Liver (tissue), 9 donors: ENCODE measurements around the gene CNN1. TPM values are rescaled to one million over a fixed set of nuclear protein-coding genes. Genes with fewer than 3 reads are reported as not detected.

Experiments
- DNase-seq: peaks from one replicate; pipeline ENCODE4 v3.0.0-alpha.2; 2017; ENCODE audit warnings: low spot score
- H3K27ac ChIP-seq, 2 donors: one replicate each; pipeline ENCODE4 v1.7.0; 2013; ENCODE audit warnings: inconsistent platforms in 2 of 2, low read length in 2 of 2, control low read depth in 1 of 2, low read depth in 1 of 2, mild to moderate bottlenecking in 1 of 2
- H3K27me3 ChIP-seq, 4 donors: one replicate each; pipeline versions ENCODE4 v1.6.1 to v1.7.0; 2013; ENCODE audit warnings: low read length in 3 of 4, inconsistent platforms in 1 of 4, mild to moderate bottlenecking in 1 of 4, moderate library complexity in 1 of 4; ENCODE audit not compliant: control insufficient read depth in 4 of 4, insufficient read depth in 4 of 4
- H3K36me3 ChIP-seq, 4 donors: one replicate each; pipeline versions ENCODE4 v1.6.1 to v1.7.0; 2013; ENCODE audit warnings: low read length in 3 of 4, mild to moderate bottlenecking in 3 of 4, low read depth in 1 of 4, moderate library complexity in 1 of 4; ENCODE audit not compliant: control insufficient read depth in 4 of 4, insufficient read depth in 3 of 4
- H3K4me1 ChIP-seq, 4 donors: one replicate each; pipeline versions ENCODE4 v1.6.1 to v1.7.0; 2013; ENCODE audit warnings: low read length in 3 of 4, mild to moderate bottlenecking in 3 of 4, moderate library complexity in 1 of 4; ENCODE audit not compliant: control insufficient read depth in 4 of 4, insufficient read depth in 4 of 4
- H3K4me3 ChIP-seq, 3 donors: one replicate each; pipeline versions ENCODE4 v1.6.1 to v1.7.0; 2013; ENCODE audit warnings: low read length in 3 of 3, control low read depth in 1 of 3, low read depth in 1 of 3, mild to moderate bottlenecking in 1 of 3
- H3K9ac ChIP-seq, 2 donors: one replicate each; pipeline ENCODE4 v1.7.0; 2013; ENCODE audit warnings: low read length in 2 of 2, mild to moderate bottlenecking in 2 of 2, moderate library complexity in 2 of 2, control low read depth in 1 of 2, low read depth in 1 of 2
- H3K9me3 ChIP-seq, 4 donors: one replicate each; pipeline versions ENCODE4 v1.6.1 to v1.7.0; 2013; ENCODE audit warnings: low read length in 3 of 4; ENCODE audit not compliant: control insufficient read depth in 4 of 4
- EGR1 ChIP-seq, 2 donors: IDR thresholded peaks; 2 replicates each; pipeline ENCODE4 v1.6.1; 2016 to 2018; ENCODE audit warnings: antibody characterized with exemption in 2 of 2, low read depth in 2 of 2
- FOXA2 ChIP-seq: IDR thresholded peaks from 2 replicates; pipeline ENCODE4 v1.6.1; 2016; ENCODE audit warnings: antibody characterized with exemption
- GABPA ChIP-seq, 2 donors: IDR thresholded peaks in 1 of 2; conservative IDR thresholded peaks in 1 of 2; 2 replicates each; pipeline ENCODE4 v1.6.1; 2016; ENCODE audit warnings: antibody characterized with exemption in 2 of 2, mild to moderate bottlenecking in 1 of 2, moderate library complexity in 1 of 2
- HNF4G ChIP-seq: IDR thresholded peaks from 2 replicates; pipeline ENCODE4 v1.6.1; 2016; ENCODE audit warnings: antibody characterized with exemption
- JUND ChIP-seq, 2 donors: IDR thresholded peaks; 2 replicates each; pipeline ENCODE4 v1.6.1; 2016; ENCODE audit warnings: antibody characterized with exemption in 2 of 2
- MAX ChIP-seq: IDR thresholded peaks from 2 replicates; pipeline ENCODE4 v1.6.1; 2016; ENCODE audit warnings: antibody characterized with exemption
- NR2F2 ChIP-seq: IDR thresholded peaks from 2 replicates; pipeline ENCODE4 v1.6.1; 2016; ENCODE audit warnings: antibody characterized with exemption
- RXRA ChIP-seq, 2 donors: IDR thresholded peaks; 2 replicates each; pipeline ENCODE4 v1.6.1; 2017 to 2018; ENCODE audit warnings: antibody characterized with exemption in 2 of 2, mild to moderate bottlenecking in 1 of 2
- SP1 ChIP-seq: IDR thresholded peaks from 2 replicates; pipeline ENCODE4 v1.6.1; 2018; ENCODE audit warnings: antibody characterized with exemption, mild to moderate bottlenecking
- TAF1 ChIP-seq: conservative IDR thresholded peaks from 2 replicates; pipeline ENCODE4 v1.6.1; 2016; ENCODE audit warnings: antibody characterized with exemption, mild to moderate bottlenecking
- YY1 ChIP-seq: IDR thresholded peaks from 2 replicates; pipeline ENCODE4 v1.6.1; 2016; ENCODE audit warnings: antibody characterized with exemption, mild to moderate bottlenecking
- WGBS: extraction: QIAGEN DNeasy Blood & Tissue Kit; methylation state at CpG from one replicate; pipeline ENCODE4 v1.1.7; 2013; 5-methylcytosine and 5-hydroxymethylcytosine counted together
- polyA plus RNA-seq, 2 donors: library from polyadenylated mRNA; stranded (reverse) in 1 of 2; unstranded in 1 of 2; fragments of 200-250 nt in 1 of 2; fragments of >200 nt in 1 of 2; fragmentation: Nextera tagmentation in 1 of 2; extraction: Ambion mirVana in 1 of 2; gene quantifications; one replicate each; pipeline versions ENCODE4 v1.2.1 to v1.2.3, GENCODE V29; 2013 to 2015
- total RNA-seq, 2 donors: library from RNA; depleted of rRNA; stranded (reverse); fragments of >200 nt; gene quantifications; one replicate each; pipeline ENCODE4 v1.2.3, GENCODE V29; 2014
- TF ChIP-seq, protein P1 (sequence below): IDR thresholded peaks from 2 replicates; pipeline ENCODE4 v1.6.1; 2016; ENCODE audit warnings: antibody characterized with exemption, mild to moderate bottlenecking
- TF ChIP-seq, protein P2 (sequence below): fragments of 150-350 bp; IDR thresholded peaks from 2 replicates; pipeline ENCODE4 v1.5.1; 2017; ENCODE audit warnings: improper control_type of control experiment, low read depth, low read length; ENCODE audit not compliant: missing input control
- donor health status: healthy.
- donor health status: healthy.
- donor health status: healthy.
- donor health status: healthy.
- donor health status: healthy.

Gene CNN1
- 1 to 10 TPM in 1 of 2 donors, under 1 TPM in 1; 0.09 to 5.9 TPM for total RNA-seq
- polyA plus RNA-seq: 1 to 10 TPM in 1 of 2 donors, under 1 TPM in 1; 0.29 to 4.1 TPM

- no peaks in the 10 kb centered on the region for H3K9me3 ChIP-seq
- H3K27me3 ChIP-seq: peaks cover 0 to 5% (median 1%) of the 10 kb centered on the region in 4 donors
- peaks cover 0 to 3% (median 3%) of the 10 kb centered on the region in 4 donors for H3K4me1 ChIP-seq
- no peak within 1 kb of the TSS for H3K27ac ChIP-seq
- H3K9ac ChIP-seq: no peak within 1 kb of the TSS
- no peaks in the 10 kb centered on the region for H3K36me3 ChIP-seq
- no peak for DNase-seq
- no peak within 1 kb of the TSS for H3K4me3 ChIP-seq
- WGBS: 43% methylated on average over 21 of the region's 21 CpGs
- TF ChIP-seq YY1 (no peak), NR2F2 (no peak), JUND (IDR thresholded peaks at IDR 0.05) (peak in 1 of 2 donors; percentile 24)
Observed at GRCh38 chr19:11538232-11539036, at the start of gene CNN1. TSS of gene CNN1 (plus strand) at chr19:11538851. CDS start at chr19:11538928, 77 bp downstream.

- no peaks in the 10 kb centered on the region for H3K27me3 ChIP-seq
- no peak overlapping the region for H3K4me3 ChIP-seq
- no peak overlapping the region for H3K9ac ChIP-seq
- TF ChIP-seq TAF1: no peak
- TF ChIP-seq, protein P1, sequence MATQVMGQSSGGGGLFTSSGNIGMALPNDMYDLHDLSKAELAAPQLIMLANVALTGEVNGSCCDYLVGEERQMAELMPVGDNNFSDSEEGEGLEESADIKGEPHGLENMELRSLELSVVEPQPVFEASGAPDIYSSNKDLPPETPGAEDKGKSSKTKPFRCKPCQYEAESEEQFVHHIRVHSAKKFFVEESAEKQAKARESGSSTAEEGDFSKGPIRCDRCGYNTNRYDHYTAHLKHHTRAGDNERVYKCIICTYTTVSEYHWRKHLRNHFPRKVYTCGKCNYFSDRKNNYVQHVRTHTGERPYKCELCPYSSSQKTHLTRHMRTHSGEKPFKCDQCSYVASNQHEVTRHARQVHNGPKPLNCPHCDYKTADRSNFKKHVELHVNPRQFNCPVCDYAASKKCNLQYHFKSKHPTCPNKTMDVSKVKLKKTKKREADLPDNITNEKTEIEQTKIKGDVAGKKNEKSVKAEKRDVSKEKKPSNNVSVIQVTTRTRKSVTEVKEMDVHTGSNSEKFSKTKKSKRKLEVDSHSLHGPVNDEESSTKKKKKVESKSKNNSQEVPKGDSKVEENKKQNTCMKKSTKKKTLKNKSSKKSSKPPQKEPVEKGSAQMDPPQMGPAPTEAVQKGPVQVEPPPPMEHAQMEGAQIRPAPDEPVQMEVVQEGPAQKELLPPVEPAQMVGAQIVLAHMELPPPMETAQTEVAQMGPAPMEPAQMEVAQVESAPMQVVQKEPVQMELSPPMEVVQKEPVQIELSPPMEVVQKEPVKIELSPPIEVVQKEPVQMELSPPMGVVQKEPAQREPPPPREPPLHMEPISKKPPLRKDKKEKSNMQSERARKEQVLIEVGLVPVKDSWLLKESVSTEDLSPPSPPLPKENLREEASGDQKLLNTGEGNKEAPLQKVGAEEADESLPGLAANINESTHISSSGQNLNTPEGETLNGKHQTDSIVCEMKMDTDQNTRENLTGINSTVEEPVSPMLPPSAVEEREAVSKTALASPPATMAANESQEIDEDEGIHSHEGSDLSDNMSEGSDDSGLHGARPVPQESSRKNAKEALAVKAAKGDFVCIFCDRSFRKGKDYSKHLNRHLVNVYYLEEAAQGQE: no peak
- no peak for TF ChIP-seq FOXA2
- TF ChIP-seq MAX: no peak
- no peak for TF ChIP-seq NR2F2
- no peak for TF ChIP-seq HNF4G
- TF ChIP-seq GABPA (IDR thresholded peaks at IDR 0.05 in 1 of 2, conservative IDR thresholded peaks at IDR 0.05 in 1 of 2): no peak
- no peak for TF ChIP-seq YY1
- TF ChIP-seq EGR1 (IDR thresholded peaks at IDR 0.05; ENCODE audit: low read depth in 2 of 2): no peak
- TF ChIP-seq, protein P2, sequence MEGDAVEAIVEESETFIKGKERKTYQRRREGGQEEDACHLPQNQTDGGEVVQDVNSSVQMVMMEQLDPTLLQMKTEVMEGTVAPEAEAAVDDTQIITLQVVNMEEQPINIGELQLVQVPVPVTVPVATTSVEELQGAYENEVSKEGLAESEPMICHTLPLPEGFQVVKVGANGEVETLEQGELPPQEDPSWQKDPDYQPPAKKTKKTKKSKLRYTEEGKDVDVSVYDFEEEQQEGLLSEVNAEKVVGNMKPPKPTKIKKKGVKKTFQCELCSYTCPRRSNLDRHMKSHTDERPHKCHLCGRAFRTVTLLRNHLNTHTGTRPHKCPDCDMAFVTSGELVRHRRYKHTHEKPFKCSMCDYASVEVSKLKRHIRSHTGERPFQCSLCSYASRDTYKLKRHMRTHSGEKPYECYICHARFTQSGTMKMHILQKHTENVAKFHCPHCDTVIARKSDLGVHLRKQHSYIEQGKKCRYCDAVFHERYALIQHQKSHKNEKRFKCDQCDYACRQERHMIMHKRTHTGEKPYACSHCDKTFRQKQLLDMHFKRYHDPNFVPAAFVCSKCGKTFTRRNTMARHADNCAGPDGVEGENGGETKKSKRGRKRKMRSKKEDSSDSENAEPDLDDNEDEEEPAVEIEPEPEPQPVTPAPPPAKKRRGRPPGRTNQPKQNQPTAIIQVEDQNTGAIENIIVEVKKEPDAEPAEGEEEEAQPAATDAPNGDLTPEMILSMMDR: no peak
- TF ChIP-seq SP1: no peak
- TF ChIP-seq RXRA (IDR thresholded peaks at IDR 0.05): no peak
- DNase-seq: no peak
- H3K4me1 ChIP-seq: peaks cover 8 to 29% (median 24%) of the 10 kb centered on the region in 4 donors
- 98% methylated on average over 7 of the region's 7 CpGs for WGBS
- no peaks in the 10 kb centered on the region for H3K36me3 ChIP-seq
- H3K9me3 ChIP-seq: no peaks in the 10 kb centered on the region
- H3K27ac ChIP-seq: no peak overlapping the region
Observed at GRCh38 chr19:11489378-11489777, 49.3 kb upstream of the CNN1 start.
